Sigmoid colon (tissue), 7 donors: Measurements from ENCODE around the gene TBCD. TPM values are rescaled to one million over a fixed set of nuclear protein-coding genes. Genes with fewer than 3 reads are reported as not detected.

ENCODE experiments used
- DNase-seq: peaks from one replicate; pipeline ENCODE4 v3.0.0-alpha.2; 2019
- H3K27ac ChIP-seq, 4 donors: fragments of 200-600 bp; sonication (generic); one replicate each; pipeline ENCODE4 v1.5.1; 2016 to 2019; ENCODE audit warnings: mild to moderate bottlenecking in 1 of 4
- H3K27me3 ChIP-seq, 3 donors: fragments of 200-600 bp; sonication (generic); one replicate each; pipeline ENCODE4 v1.5.1; 2019; ENCODE audit warnings: mild to moderate bottlenecking in 1 of 3
- H3K36me3 ChIP-seq, 4 donors: fragments of 200-600 bp; sonication (generic); one replicate each; pipeline ENCODE4 v1.5.1; 2016 to 2019
- H3K4me1 ChIP-seq, 4 donors: fragments of 200-600 bp; sonication (generic); one replicate each; pipeline ENCODE4 v1.5.1; 2017 to 2019
- H3K4me3 ChIP-seq, 4 donors: fragments of 200-600 bp; sonication (generic); one replicate each; pipeline ENCODE4 v1.5.1; 2017 to 2019; ENCODE audit warnings: mild to moderate bottlenecking in 2 of 4, moderate library complexity in 1 of 4
- H3K9me3 ChIP-seq, 4 donors: fragments of 200-600 bp in 3 of 4; sonication (generic) in 3 of 4; one replicate each; pipeline versions ENCODE4 v1.5.1 to v1.6.1; 2013 to 2019
- EP300 ChIP-seq, 4 donors: sonication (generic); formaldehyde crosslinking; IDR thresholded peaks; one replicate each; pipeline ENCODE4 v1.6.1; 2017; ENCODE audit warnings: antibody characterized with exemption in 4 of 4
- POLR2A ChIP-seq, 2 donors: fragments of 450-650 bp; IDR thresholded peaks; one replicate each; pipeline ENCODE4 v1.6.1; 2016; ENCODE audit warnings: antibody characterized with exemption in 2 of 2, mild to moderate bottlenecking in 2 of 2, moderate library complexity in 2 of 2
- POLR2AphosphoS5 ChIP-seq, 4 donors: sonication (generic); formaldehyde crosslinking; IDR thresholded peaks; one replicate each; pipeline ENCODE4 v1.6.1; 2017; ENCODE audit warnings: antibody characterized with exemption in 4 of 4
- WGBS, 2 donors: extraction: QIAGEN DNeasy Blood & Tissue Kit; methylation state at CpG; one replicate each; pipeline ENCODE4 v1.1.7; 2013; 5-methylcytosine and 5-hydroxymethylcytosine counted together
- intact Hi-C: fragments of 100-400 bp; cut with DNase I; formaldehyde crosslinking; loops from one replicate; pipeline ENCODE4 v1.15.1; 2023
- polyA plus RNA-seq, 3 donors: library from polyadenylated mRNA; stranded (reverse); fragments of 200-250 nt; gene quantifications; one replicate each; pipeline ENCODE4 v1.2.3, GENCODE V29; 2013
- total RNA-seq, 4 donors: library from RNA; depleted of rRNA; stranded (reverse); fragments of >200 nt; gene quantifications; one replicate each; pipeline ENCODE4 v1.1.0, GENCODE V29; 2016
- TF ChIP-seq, protein P1 (sequence below), 4 experiments: fragments of 450-650 bp in 3 of 4; fragments of 200-600 bp in 1 of 4; IDR thresholded peaks; one replicate each; pipeline ENCODE4 v1.5.1; 2016 to 2019; ENCODE audit warnings: antibody characterized with exemption in 4 of 4, mild to moderate bottlenecking in 3 of 4, moderate library complexity in 2 of 4
- donor health status: healthy with polysubstance abuse.
- donor health status: Bipolar disorder and iron deficiency.
- donor health status: healthy.

TBCD gene
- total and polyA plus RNA-seq, 7 donors, result 11.1 to 77.4 (median 34.2) TPM

DNA sequence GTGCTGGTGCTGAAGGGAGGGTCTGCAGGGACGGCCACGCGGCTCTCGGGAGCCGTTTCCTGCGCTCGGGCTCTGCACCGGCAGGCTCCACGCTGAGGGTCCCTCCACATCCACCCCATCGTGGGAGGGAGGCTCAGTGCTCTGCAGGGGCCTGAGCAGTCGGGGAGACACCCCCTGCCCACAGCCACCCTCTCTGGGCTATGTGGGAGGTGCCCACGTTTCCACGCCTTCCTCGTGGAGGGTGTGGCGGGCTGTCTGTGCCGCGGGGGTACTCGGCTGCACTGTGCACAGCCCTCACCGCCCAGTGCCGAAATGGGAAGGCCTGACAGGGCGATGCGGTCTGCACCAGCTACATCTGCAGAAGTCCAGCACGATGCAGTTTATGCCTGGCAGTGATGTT, 113.4 kb downstream of the TBCD start:
- Histone ChIP-seq H3K27me3 (no peaks in the 10 kb centered on the region), H3K4me3 (no peak overlapping the region), H3K9me3 (no peaks in the 10 kb centered on the region), H3K4me1 (peaks cover 0 to 27% (median 17%) of the 10 kb centered on the region in 4 donors), H3K36me3 (peaks cover 0 to 4% (median 3%) of the 10 kb centered on the region in 4 donors), H3K27ac (no peak overlapping the region)
- TF ChIP-seq, protein P1, sequence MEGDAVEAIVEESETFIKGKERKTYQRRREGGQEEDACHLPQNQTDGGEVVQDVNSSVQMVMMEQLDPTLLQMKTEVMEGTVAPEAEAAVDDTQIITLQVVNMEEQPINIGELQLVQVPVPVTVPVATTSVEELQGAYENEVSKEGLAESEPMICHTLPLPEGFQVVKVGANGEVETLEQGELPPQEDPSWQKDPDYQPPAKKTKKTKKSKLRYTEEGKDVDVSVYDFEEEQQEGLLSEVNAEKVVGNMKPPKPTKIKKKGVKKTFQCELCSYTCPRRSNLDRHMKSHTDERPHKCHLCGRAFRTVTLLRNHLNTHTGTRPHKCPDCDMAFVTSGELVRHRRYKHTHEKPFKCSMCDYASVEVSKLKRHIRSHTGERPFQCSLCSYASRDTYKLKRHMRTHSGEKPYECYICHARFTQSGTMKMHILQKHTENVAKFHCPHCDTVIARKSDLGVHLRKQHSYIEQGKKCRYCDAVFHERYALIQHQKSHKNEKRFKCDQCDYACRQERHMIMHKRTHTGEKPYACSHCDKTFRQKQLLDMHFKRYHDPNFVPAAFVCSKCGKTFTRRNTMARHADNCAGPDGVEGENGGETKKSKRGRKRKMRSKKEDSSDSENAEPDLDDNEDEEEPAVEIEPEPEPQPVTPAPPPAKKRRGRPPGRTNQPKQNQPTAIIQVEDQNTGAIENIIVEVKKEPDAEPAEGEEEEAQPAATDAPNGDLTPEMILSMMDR (IDR thresholded peaks at IDR 0.05), result no peak
- TF ChIP-seq EP300 (IDR thresholded peaks at IDR 0.05) (no peak), POLR2A (IDR thresholded peaks at IDR 0.05) (no peak), POLR2AphosphoS5 (IDR thresholded peaks at IDR 0.05) (no peak)
- DNase-seq, result no peak
- WGBS, 2 donors, result 73 to 77% methylated on average over 23 of the region's 23 CpGs
- intact Hi-C loops, result no loop called here

DNA sequence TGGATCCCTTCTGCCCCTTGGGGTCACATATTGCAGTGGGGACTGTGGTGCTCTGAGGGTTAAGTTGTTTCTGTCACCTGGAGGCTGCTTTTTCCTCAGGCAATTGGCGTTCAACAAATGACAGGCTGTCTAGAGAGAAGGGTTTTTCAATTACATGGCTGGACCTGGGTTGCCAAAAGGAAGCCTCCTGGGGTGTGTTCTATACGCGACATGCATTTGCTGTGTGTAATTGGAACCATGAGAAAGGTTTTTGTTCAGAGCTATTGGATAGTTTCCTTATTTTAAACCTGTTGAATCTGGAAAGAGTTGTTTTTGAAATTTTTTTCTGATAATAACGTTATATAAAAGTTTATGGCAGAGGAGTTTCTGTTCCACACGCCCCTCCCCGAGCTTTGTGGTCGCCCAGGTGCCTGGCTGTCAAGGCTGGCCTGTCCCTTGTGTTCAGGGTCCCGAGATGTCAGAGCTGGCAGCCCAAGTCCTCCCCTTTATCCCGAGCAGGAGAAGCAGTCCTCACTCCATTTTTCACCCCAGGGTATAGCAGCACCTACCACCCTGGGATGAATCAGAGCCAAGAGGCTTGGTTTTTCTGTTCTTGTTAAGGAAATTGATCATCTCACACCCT, 114.0 kb downstream of the TBCD start:
- H3K9me3 ChIP-seq, result no peaks in the 10 kb centered on the region
- TF ChIP-seq, protein P1 (IDR thresholded peaks at IDR 0.05), result no peak
- TF ChIP-seq EP300 (IDR thresholded peaks at IDR 0.05), result no peak
- no peak for TF ChIP-seq POLR2AphosphoS5 (IDR thresholded peaks at IDR 0.05)
- no peak for TF ChIP-seq POLR2A (IDR thresholded peaks at IDR 0.05)
- H3K27ac ChIP-seq, result peak overlapping the region in 2 of 4 donors; percentile 25 to 46
- WGBS, 2 donors, result 29 to 51% methylated on average over 9 of the region's 9 CpGs
- intact Hi-C loops, result no loop called here
- no peak overlapping the region for H3K4me3 ChIP-seq
- DNase-seq, result no peak
- H3K36me3 ChIP-seq, result peaks cover 0 to 10% (median 9%) of the 10 kb centered on the region in 4 donors
- H3K4me1 ChIP-seq, result peaks cover 0 to 27% (median 17%) of the 10 kb centered on the region in 4 donors
- H3K27me3 ChIP-seq, result no peaks in the 10 kb centered on the region

DNA sequence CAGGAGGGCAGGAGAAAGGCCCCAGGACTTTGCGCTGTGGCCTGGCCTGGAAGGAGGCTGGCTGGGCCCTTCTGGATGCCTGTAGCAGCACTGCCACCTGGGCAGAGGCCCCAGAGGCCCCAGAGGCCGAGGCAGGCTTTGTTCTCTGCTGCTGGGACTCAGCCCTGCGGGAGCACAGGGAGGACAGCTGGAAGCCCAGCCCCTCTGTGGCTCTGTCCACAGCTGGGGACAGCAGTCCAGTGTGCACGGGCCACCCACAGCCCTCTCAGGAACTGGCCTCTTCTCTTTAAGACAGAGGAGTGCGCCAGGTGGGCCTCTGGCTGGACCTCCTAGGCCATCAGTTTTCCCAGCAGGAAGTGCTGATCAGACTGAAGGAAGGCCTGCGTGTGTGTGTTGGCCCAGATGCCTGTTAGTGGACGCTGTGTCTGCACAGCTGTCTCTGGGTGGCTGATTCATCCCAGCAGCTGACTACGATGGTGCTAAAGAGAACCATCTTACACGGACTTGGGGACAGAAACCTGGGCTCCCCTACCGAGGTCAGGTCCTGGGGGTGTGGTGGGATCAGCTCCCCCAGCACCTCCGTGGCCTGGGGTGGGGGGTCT, 114.8 kb downstream of the TBCD start:
- 78 to 83% methylated on average over 11 of the region's 11 CpGs for WGBS, 2 donors
- no peak overlapping the region for H3K4me3 ChIP-seq
- H3K4me1 ChIP-seq, result peaks cover 0 to 27% (median 17%) of the 10 kb centered on the region in 4 donors
- no peaks in the 10 kb centered on the region for H3K27me3 ChIP-seq
- H3K27ac ChIP-seq, result peak overlapping the region in 2 of 4 donors; percentile 25 to 46
- TF ChIP-seq, protein P1 (IDR thresholded peaks at IDR 0.05), result no peak
- TF ChIP-seq POLR2AphosphoS5 (IDR thresholded peaks at IDR 0.05), result peak in 3 of 4 donors; percentile 37 to 60 (median 59)
- no peak for TF ChIP-seq EP300 (IDR thresholded peaks at IDR 0.05)
- no peak for TF ChIP-seq POLR2A (IDR thresholded peaks at IDR 0.05)
- DNase-seq, result peak; percentile 88
- no peaks in the 10 kb centered on the region for H3K9me3 ChIP-seq
- peaks cover 0 to 17% (median 14%) of the 10 kb centered on the region in 4 donors for H3K36me3 ChIP-seq
- intact Hi-C loops, result no loop called here

DNA sequence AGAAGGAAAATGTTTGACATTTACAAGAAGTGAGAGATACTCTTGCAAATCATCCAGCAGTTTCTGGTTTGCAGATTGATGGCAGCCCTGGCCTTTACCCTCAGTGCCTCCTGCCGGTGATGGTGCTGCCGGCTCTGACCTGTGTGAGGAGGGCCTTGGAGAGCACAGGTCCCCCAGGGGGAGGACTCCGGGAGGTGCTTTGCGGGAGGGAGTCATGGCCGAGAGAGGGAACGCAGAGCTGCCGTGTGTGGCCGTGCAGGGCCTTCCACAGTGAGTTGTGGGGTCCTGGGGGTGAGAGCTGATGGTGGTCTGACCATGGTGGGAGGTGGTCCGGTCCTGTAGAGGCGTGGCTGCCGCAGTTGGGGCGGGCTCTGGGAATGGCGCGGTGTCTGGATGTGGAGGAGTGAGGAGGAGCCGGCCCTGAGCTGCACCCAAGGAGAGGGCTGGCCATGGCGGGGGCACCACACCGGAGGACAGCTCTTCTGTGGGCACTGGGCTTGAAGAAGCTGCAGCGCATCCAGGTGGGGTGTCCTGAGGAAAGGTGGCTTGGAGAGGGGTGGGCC, 116.0 kb downstream of the TBCD start:
- WGBS, 2 donors, result 96 to 97% methylated on average over 18 of the region's 18 CpGs
- H3K9me3 ChIP-seq, result no peaks in the 10 kb centered on the region
- H3K4me3 ChIP-seq, result no peak overlapping the region
- no peak for DNase-seq
- intact Hi-C loops, result no loop called here
- H3K27me3 ChIP-seq, result no peaks in the 10 kb centered on the region
- H3K36me3 ChIP-seq, result peaks cover 0 to 28% (median 14%) of the 10 kb centered on the region in 4 donors
- TF ChIP-seq POLR2A (IDR thresholded peaks at IDR 0.05), result no peak
- no peak for TF ChIP-seq POLR2AphosphoS5 (IDR thresholded peaks at IDR 0.05)
- no peak for TF ChIP-seq EP300 (IDR thresholded peaks at IDR 0.05)
- TF ChIP-seq, protein P1 (IDR thresholded peaks at IDR 0.05), result no peak
- H3K27ac ChIP-seq, result no peak overlapping the region
- H3K4me1 ChIP-seq, result peaks cover 0 to 27% (median 17%) of the 10 kb centered on the region in 4 donors
